ENCODE results near the gene PFDN6.

Gene PFDN6

GRCh38 chr6:33318426-33319073, 29.1 kb downstream of the PFDN6 start:
- no peak for DNase-seq

GRCh38 chr6:33319939-33320314, 30.5 kb downstream of the PFDN6 start:
- DNase-seq, result no peak

GRCh38 chr6:33320315-33321181, 31.1 kb downstream of the PFDN6 start:
- no peak for DNase-seq

- no peak for DNase-seq
These were observed 31.8 kb downstream of the PFDN6 start for GRCh38 chr6:33321227-33321626.

GRCh38 chr6:33323623-33323948, 34.2 kb downstream of the PFDN6 start:
- DNase-seq, result no peak

GRCh38 chr6:33324125-33324524, 34.7 kb downstream of the PFDN6 start:
- DNase-seq, result no peak

GRCh38 chr6:33329058-33329457, 39.7 kb downstream of the PFDN6 start:
- no peak for DNase-seq

- no peak for DNase-seq
These were observed 41.3 kb downstream of the PFDN6 start for GRCh38 chr6:33330736-33331135.

- no peak for DNase-seq
These were observed 44.3 kb downstream of the PFDN6 start for GRCh38 chr6:33333666-33334065.

GRCh38 chr6:33335916-33336315, 46.5 kb downstream of the PFDN6 start:
- no peak for DNase-seq

GRCh38 chr6:33336495-33336894, 47.1 kb downstream of the PFDN6 start:
- DNase-seq, result no peak

GRCh38 chr6:33339193-33339592, 49.8 kb downstream of the PFDN6 start:
- no peak for DNase-seq

Data from activated CD8-positive, alpha-beta memory T cell treated with anti-CD3 and anti-CD28 coated beads, Interleukin-2, amount 50 U/mL, for 48 hours (primary cell).